Natural killer cell treated with Interleukin-12 subunit alpha and Interleukin-12 subunit beta and Interleukin-15 and Interleukin-18, amount 100 ng/mL, for 72 hours (primary cell): ENCODE measurements around the gene VANGL1. TPM values are rescaled to one million over a fixed set of nuclear protein-coding genes. Genes with fewer than 3 reads are reported as not detected.
A peak's percentile ranks its signal among the peaks of the same experiment; 100 is the strongest.

Experiments used
- ATAC-seq, 2 donors: fragments of 150-1000 bp; cut with Tn5 transposase in 1 of 2; sonication (Bioruptor Pico), chemical (Tn5 transposase) in 1 of 2; 2 replicates each; pipeline ENCODE4 v1.10.0; 2021
- DNase-seq: peaks from one replicate; pipeline ENCODE4 v3.0.0; 2022; ENCODE audit warnings: low spot score
- H3K27ac Mint-ChIP-seq, 2 donors: 1 replicate in 1 of 2; 2 replicates in 1 of 2; pipeline ENCODE4 v1.8.0; 2022; ENCODE audit warnings: mixed read lengths in 2 of 2, mild to moderate bottlenecking in 1 of 2, moderate library complexity in 1 of 2
- H3K27me3 Mint-ChIP-seq, 2 donors: 1 replicate in 1 of 2; 2 replicates in 1 of 2; pipeline ENCODE4 v1.8.0; 2022; ENCODE audit warnings: mixed read lengths in 2 of 2
- H3K36me3 Mint-ChIP-seq: one replicate; pipeline ENCODE4 v1.8.0; 2022; ENCODE audit warnings: mixed read lengths
- H3K4me1 Mint-ChIP-seq, 2 donors: 1 replicate in 1 of 2; 2 replicates in 1 of 2; pipeline ENCODE4 v1.8.0; 2022; ENCODE audit warnings: low read depth in 2 of 2, mixed read lengths in 2 of 2, mild to moderate bottlenecking in 1 of 2
- H3K4me3 Mint-ChIP-seq: one replicate; pipeline ENCODE4 v1.8.0; 2022; ENCODE audit warnings: mixed read lengths
- H3K9me3 Mint-ChIP-seq: 2 replicates; pipeline ENCODE4 v1.8.0; 2022; ENCODE audit warnings: mixed read lengths
- total RNA-seq, 2 donors: library from RNA; stranded (reverse); gene quantifications; one replicate each; pipeline ENCODE4 v1.2.3, GENCODE V29; 2022

The VANGL1 gene
- total RNA-seq, 2 donors from 2014 or later, result 6.5 to 7.3 TPM

DNA sequence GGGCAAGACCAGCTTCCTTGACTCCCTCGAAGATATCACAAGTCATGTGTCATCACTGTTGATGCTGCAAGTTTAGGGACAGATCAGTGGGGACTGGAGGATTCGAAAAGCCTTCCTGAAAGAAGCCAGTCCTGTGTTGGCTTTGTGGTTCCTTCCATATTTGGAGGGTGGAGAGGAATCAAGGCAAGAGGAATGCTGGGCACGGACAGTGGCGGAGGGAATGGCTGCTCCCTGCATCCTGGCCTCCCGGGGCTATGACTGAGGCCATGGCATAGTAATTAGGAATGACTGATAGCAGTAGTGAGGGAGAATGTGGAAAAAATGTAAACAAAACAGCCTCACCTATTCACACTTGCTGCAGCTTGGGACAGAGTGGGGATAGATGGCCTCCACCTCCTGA, 36.4 kb downstream of the VANGL1 start:
- Mint-ChIP-seq H3K4me3 (no peak overlapping the region), H3K27ac (peak overlapping the region in 1 of 2 donors; percentile 43), H3K9me3 (no peaks in the 10 kb centered on the region), H3K36me3 (no peaks in the 10 kb centered on the region), H3K27me3 (no peaks in the 10 kb centered on the region), H3K4me1 (peaks cover 15 to 19% of the 10 kb centered on the region in 2 donors)
- no peak for ATAC-seq
- no peak for DNase-seq

- Mint-ChIP-seq H3K9me3 (no peaks in the 10 kb centered on the region), H3K4me1 (peaks cover 19 to 23% of the 10 kb centered on the region in 2 donors), H3K4me3 (no peak overlapping the region), H3K36me3 (no peaks in the 10 kb centered on the region), H3K27me3 (no peaks in the 10 kb centered on the region), H3K27ac (no peak overlapping the region)
- ATAC-seq (peak in 1 of 2 donors; percentile 15), DNase-seq (no peak)
Measured at GRCh38 chr1:115679141-115679611, 37.4 kb downstream of the VANGL1 start.

- H3K9me3 Mint-ChIP-seq, result no peaks in the 10 kb centered on the region
- H3K4me3 Mint-ChIP-seq, result no peak overlapping the region
- no peak for DNase-seq
- ATAC-seq, result no peak
- H3K27me3 Mint-ChIP-seq, result no peaks in the 10 kb centered on the region
- no peak overlapping the region for H3K27ac Mint-ChIP-seq
- peaks cover 18 to 19% of the 10 kb centered on the region in 2 donors for H3K4me1 Mint-ChIP-seq
- H3K36me3 Mint-ChIP-seq, result no peaks in the 10 kb centered on the region
Measured at GRCh38 chr1:115680730-115681111, 39.0 kb downstream of the VANGL1 start.

DNA sequence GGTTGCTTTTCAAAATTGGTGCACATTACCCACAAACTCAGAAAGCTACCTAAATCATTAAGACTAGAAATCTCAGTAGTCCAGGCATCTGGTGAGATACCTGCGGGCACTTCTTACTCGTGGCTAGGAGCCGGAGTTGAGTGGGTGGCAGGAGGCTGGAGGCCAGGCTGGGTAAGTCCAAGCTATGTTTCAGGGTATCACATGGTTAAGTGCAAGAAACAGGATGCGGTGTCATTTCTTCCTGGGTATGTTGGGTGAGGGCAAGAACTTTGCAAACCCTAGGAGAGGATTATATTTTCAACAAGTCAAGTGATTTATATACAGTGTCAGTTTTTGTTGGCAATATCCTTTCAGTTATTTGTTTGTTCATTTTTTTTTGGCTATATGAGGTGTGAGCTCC, 41.0 kb downstream of the VANGL1 start:
- no peak for ATAC-seq
- Mint-ChIP-seq H3K4me1 (peaks cover 12 to 13% of the 10 kb centered on the region in 2 donors), H3K36me3 (no peaks in the 10 kb centered on the region), H3K27me3 (no peaks in the 10 kb centered on the region), H3K27ac (no peak overlapping the region), H3K9me3 (no peaks in the 10 kb centered on the region), H3K4me3 (no peak overlapping the region)
- DNase-seq, result no peak

DNA sequence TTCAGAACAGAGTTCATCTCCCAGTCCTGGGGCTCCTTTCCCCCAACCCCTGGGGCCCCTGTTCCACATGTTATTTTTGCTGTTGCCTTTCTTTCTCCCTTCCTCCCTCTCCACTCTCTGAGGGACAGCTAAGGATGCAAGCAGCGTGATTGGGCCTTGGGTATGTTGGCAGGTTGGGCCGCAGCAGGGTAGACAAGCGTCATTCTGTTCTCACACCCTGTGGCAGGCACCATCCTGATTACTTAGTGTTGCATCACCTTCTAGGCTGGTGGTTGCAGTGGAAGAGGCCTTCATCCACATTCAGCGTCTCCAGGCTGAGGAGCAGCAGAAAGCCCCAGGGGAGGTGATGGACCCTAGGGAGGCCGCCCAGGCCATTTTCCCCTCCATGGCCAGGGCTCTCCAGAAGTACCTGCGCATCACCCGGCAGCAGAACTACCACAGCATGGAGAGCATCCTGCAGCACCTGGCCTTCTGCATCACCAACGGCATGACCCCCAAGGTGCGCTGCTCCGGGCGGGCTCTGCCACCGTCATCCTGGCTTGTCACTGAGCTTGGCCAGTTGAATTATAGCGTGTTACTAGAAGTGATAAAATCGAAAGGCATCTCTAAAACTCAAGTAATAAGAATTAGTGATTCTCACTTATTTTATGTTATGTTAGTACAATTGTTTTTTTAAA, 43.4 kb downstream of the VANGL1 start:
- DNase-seq (no peak), ATAC-seq (no peak)
- H3K27me3 Mint-ChIP-seq, result no peaks in the 10 kb centered on the region

DNA sequence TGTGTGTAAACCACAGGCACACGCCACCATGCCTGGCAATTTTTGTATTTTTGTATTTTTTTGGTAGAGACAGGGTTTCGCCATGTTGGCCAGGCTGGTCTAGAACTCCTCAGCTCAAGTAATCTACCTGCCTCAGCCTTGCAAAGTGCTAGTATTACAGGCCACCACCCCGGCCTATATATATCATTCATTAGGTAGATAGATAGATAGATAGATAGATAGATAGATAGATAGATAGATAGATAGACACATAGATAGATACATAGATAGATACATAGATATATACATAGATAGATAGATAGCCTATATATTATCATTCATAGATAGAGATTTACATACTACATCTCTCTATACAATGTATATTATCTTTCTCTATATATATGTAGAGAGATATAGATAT, 46.0 kb downstream of the VANGL1 start:
- H3K9me3 Mint-ChIP-seq, result no peaks in the 10 kb centered on the region
- no peak overlapping the region for H3K4me3 Mint-ChIP-seq
- ATAC-seq, result no peak
- DNase-seq, result no peak
- no peaks in the 10 kb centered on the region for H3K36me3 Mint-ChIP-seq
- no peak overlapping the region for H3K27ac Mint-ChIP-seq
- peaks cover 5 to 9% of the 10 kb centered on the region in 2 donors for H3K4me1 Mint-ChIP-seq
- H3K27me3 Mint-ChIP-seq, result no peaks in the 10 kb centered on the region

More for the DNA sequence above, 43.4 kb downstream of the VANGL1 start:
- H3K4me3 Mint-ChIP-seq, result no peak overlapping the region
- no peak overlapping the region for H3K27ac Mint-ChIP-seq
- H3K4me1 Mint-ChIP-seq, result peaks cover 7 to 13% of the 10 kb centered on the region in 2 donors
- no peaks in the 10 kb centered on the region for H3K36me3 Mint-ChIP-seq
- H3K9me3 Mint-ChIP-seq, result no peaks in the 10 kb centered on the region

- Mint-ChIP-seq H3K9me3 (no peaks in the 10 kb centered on the region), H3K4me1 (no peaks in the 10 kb centered on the region), H3K27ac (no peak overlapping the region), H3K36me3 (no peaks in the 10 kb centered on the region), H3K27me3 (no peaks in the 10 kb centered on the region), H3K4me3 (no peak overlapping the region)
- ATAC-seq (no peak), DNase-seq (no peak)
Measured at GRCh38 chr1:115690972-115691371, 49.2 kb downstream of the VANGL1 start.

DNA sequence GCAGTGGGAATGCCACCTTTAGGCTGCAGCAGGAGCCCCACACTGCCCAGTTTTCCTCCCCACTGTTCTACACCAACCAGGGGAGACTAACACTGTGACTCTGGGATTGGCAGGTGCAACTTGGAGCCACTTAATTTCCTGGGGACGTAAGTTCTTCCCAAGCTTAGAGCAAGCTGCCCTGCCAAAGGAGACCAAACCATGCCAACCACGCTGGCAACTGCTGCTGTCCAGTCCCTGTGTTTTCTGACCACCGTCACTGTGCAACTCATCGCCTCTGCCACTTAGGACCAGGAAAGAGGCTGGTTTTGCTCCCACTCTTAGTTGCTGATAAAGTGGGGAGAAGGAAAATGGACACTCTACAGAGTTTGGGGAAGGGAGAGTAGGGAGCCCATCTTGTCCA, 50.5 kb downstream of the VANGL1 start:
- no peaks in the 10 kb centered on the region for H3K36me3 Mint-ChIP-seq
- DNase-seq, result no peak
- H3K4me3 Mint-ChIP-seq, result no peak overlapping the region
- ATAC-seq, result no peak
- H3K9me3 Mint-ChIP-seq, result no peaks in the 10 kb centered on the region
- no peak overlapping the region for H3K27ac Mint-ChIP-seq
- no peaks in the 10 kb centered on the region for H3K27me3 Mint-ChIP-seq
- H3K4me1 Mint-ChIP-seq, result no peaks in the 10 kb centered on the region

- Mint-ChIP-seq H3K4me3 (no peak overlapping the region), H3K27me3 (peaks cover 0 to 4% of the 10 kb centered on the region in 2 donors), H3K4me1 (no peaks in the 10 kb centered on the region), H3K9me3 (no peaks in the 10 kb centered on the region), H3K36me3 (no peaks in the 10 kb centered on the region), H3K27ac (no peak overlapping the region)
- DNase-seq (no peak), ATAC-seq (no peak)
Measured at GRCh38 chr1:115694805-115695204, 53.0 kb downstream of the VANGL1 start.

DNA sequence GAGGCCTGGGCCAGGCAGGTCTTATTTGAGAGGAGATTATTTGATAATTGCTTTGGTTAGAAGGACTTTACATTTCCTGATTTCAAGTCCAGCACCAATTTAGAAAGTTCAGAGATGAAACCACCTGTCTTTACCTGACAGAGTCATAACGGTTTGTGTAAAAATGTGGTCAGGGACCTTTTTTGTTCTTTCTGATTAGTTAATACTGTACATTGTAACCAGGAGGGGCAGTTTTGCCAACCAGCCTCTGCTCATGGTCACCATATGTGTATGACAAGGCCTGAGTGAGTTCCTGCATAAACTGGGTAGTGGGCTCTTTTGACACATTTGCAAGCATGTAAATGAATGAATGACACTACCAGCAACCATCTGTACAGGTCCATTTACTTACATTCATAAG, 55.8 kb downstream of the VANGL1 start:
- Mint-ChIP-seq H3K27ac (no peak overlapping the region), H3K9me3 (no peaks in the 10 kb centered on the region), H3K36me3 (no peaks in the 10 kb centered on the region), H3K4me1 (no peaks in the 10 kb centered on the region), H3K27me3 (peaks cover 6 to 8% of the 10 kb centered on the region in 2 donors), H3K4me3 (no peak overlapping the region)
- ATAC-seq, result no peak
- no peak for DNase-seq

DNA sequence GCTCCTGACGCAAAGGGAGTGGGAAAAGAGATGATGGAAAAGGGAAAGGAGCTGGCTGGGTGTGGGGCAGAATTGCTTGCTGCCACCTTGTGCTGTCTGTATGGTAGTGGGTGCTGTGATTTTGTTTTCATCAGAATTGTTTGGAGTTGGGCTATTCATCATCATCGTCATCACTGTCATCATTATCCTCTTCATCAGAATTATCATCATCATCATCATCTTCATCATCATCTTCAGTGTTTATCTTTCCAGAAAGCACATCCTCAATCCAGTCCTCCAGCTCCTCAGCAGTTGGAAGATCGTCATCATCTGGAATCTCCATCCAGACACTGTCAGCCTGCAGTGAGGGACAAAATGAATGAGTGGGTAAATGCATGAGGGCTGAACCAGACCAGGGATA, 59.3 kb downstream of the VANGL1 start:
- Mint-ChIP-seq H3K36me3 (no peaks in the 10 kb centered on the region), H3K4me1 (no peaks in the 10 kb centered on the region), H3K4me3 (no peak overlapping the region), H3K9me3 (no peaks in the 10 kb centered on the region), H3K27me3 (peaks cover 6 to 8% of the 10 kb centered on the region in 2 donors), H3K27ac (no peak overlapping the region)
- ATAC-seq (no peak), DNase-seq (no peak)

DNA sequence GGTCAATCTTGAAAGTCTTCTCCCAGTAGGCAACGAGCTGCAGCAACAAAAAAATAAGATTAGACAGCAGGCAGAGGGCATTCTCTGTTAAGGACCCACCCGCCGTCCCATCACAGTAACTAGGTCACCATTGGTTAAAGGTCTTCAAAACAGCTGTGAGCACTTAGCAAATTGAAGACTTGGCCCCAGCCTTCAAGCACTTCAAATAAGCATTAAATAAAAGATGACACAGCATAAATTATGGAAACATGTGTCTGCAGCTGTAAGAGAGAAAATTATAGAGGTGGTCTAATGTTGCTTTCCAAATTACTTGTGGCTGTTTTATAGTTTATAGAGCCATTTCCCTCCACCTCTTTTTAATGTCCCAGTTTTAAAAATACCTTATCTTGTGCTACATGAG, 61.2 kb downstream of the VANGL1 start:
- no peak overlapping the region for H3K27ac Mint-ChIP-seq
- DNase-seq, result no peak
- ATAC-seq, result no peak
- H3K4me3 Mint-ChIP-seq, result no peak overlapping the region
- H3K9me3 Mint-ChIP-seq, result no peaks in the 10 kb centered on the region
- H3K27me3 Mint-ChIP-seq, result peaks cover 10 to 16% of the 10 kb centered on the region in 2 donors
- no peaks in the 10 kb centered on the region for H3K4me1 Mint-ChIP-seq
- H3K36me3 Mint-ChIP-seq, result no peaks in the 10 kb centered on the region

DNA sequence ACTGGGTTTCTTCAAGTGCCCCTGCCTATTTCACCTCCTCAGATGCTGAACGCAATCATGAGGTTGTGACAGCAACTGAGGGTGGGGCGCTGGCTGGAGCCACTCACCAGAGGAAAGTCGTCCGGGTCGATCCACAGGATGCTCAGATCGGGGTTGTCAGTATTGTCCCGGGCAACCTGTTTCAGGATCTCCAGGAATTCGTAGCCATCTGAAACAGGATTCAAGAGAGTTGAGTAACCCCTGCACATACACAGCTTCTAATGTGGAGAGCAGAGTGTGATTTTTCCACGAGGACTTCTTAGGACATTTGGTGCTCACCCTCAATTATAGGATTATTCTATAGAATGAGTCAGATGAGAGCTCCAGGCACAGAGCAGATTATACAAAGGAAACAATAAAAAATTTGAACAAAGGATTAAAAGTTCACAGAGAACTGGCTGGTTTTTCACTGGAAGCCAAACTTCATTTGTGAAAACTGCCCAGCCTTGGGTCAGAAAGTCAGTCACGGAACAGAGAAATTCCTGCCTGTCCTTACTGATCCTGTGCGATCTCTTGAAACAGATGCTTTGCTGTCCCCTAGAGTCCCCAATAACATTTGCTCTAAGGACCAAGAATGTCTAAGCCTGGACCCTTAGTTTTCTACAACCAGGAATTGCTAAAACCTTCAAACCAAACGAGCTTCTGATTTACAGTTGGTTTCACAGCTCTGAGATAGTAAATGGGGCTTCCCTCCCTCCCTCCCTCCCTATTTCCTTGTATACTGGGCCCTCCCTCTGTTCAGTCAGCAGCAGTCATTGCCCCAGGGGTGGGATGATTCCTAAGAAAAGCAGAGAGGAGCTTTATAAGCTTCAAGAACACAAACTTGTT, 63.5 kb downstream of the VANGL1 start:
- H3K9me3 Mint-ChIP-seq, result no peaks in the 10 kb centered on the region
- no peak overlapping the region for H3K4me3 Mint-ChIP-seq
- H3K4me1 Mint-ChIP-seq, result no peaks in the 10 kb centered on the region
- DNase-seq (no peak), ATAC-seq (no peak)
- peaks cover 11 to 23% of the 10 kb centered on the region in 2 donors for H3K27me3 Mint-ChIP-seq
- H3K27ac Mint-ChIP-seq, result no peak overlapping the region
- no peaks in the 10 kb centered on the region for H3K36me3 Mint-ChIP-seq

- Mint-ChIP-seq H3K4me1 (no peaks in the 10 kb centered on the region), H3K9me3 (no peaks in the 10 kb centered on the region)
Measured at GRCh38 chr1:115705963-115706362, 64.2 kb downstream of the VANGL1 start.

More at GRCh38 chr1:115705963-115706362, 64.2 kb downstream of the VANGL1 start:
- no peak for ATAC-seq
- H3K36me3 Mint-ChIP-seq, result no peaks in the 10 kb centered on the region
- H3K27me3 Mint-ChIP-seq, result peaks cover 15 to 21% of the 10 kb centered on the region in 2 donors
- no peak overlapping the region for H3K4me3 Mint-ChIP-seq
- H3K27ac Mint-ChIP-seq, result no peak overlapping the region
- no peak for DNase-seq
